ENCODE measurements around the gene HTD2. TPM values are rescaled to one million over a fixed set of nuclear protein-coding genes. Genes with fewer than 3 reads are reported as not detected.

Gene HTD2
- total and polyA plus RNA-seq, 2 experiments from 2014 or later = 5.4 to 17.0 TPM

- Histone ChIP-seq H3F3A (ENCODE audit: insufficient read depth) (no peaks in the 10 kb centered on the region), H3K4me3 (no peak overlapping the region), H2AFZ (no peak overlapping the region), H4K20me1 (ENCODE audit: insufficient read depth) (no peaks in the 10 kb centered on the region), H3K27ac (no peak overlapping the region), H3K36me3 (ENCODE audit: low read depth) (no peaks in the 10 kb centered on the region; the same call in 1 of the 2 replicates), H3K4me2 (ENCODE audit: unreplicated experiment) (no peak overlapping the region), H3K9me3 (ENCODE audit: low read depth) (no peaks in the 10 kb centered on the region), H3K4me1 (ENCODE audit: insufficient read depth) (peaks cover 17% of the 10 kb centered on the region), H3K79me2 (ENCODE audit: insufficient read depth) (peaks cover 92% of the 10 kb centered on the region), H3K27me3 (replicated peaks; ENCODE audit: insufficient read depth) (no peaks in the 10 kb centered on the region), H3K9me2 (ENCODE audit: insufficient read depth) (no peaks in the 10 kb centered on the region; the same call in 1 of the 2 replicates), H3K9ac (no peak overlapping the region)
- TF ChIP-seq EZH2phosphoT487 (IDR thresholded peaks at IDR 0.05; ENCODE audit: insufficient read depth, low read depth) = no peak
- TF ChIP-seq EZH2 (IDR thresholded peaks at IDR 0.05; ENCODE audit: insufficient read depth, poor library complexity, severe bottlenecking) = no peak
- no peak for DNase-seq
- in situ Hi-C loops (cut with MboI) = no loop called here
- whole genome bisulfite sequencing, 2 experiments (ENCODE audit: low coverage in 1 of 2, low lambda C conversion rate in 2 of 2, missing lambda C conversion rate in 2 of 2) = 92 to 100% methylated on average over 2 of the region's 2 CpGs
Measured at GRCh38 chr3:58346368-58346767, 40.0 kb downstream of the HTD2 start.

DNA sequence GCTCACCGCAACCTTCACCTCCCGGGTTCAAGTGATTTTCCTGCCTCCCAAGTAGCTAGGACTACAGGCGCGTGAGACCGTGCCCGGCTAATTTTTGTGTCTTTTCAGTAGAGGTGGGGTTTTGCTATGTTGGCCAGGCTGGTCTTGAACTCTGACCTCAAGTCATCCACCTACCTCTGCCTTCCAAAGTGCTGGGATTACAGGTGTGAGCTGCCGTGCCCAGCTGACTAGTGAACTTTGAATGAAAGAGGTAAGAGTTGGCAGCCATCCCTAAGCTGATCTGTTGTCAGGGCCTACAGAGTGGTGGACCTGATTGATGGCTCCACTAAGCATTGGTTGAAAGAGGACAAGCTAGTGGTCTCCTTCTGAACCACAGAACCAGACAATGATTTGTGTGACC, 41.7 kb downstream of the HTD2 start:
- H3F3A ChIP-seq (ENCODE audit: insufficient read depth) = no peaks in the 10 kb centered on the region
- TF ChIP-seq EZH2 (IDR thresholded peaks at IDR 0.05; ENCODE audit: insufficient read depth, poor library complexity, severe bottlenecking) = no peak
- TF ChIP-seq EZH2phosphoT487 (IDR thresholded peaks at IDR 0.05; ENCODE audit: insufficient read depth, low read depth) = no peak
- H3K4me2 ChIP-seq (ENCODE audit: unreplicated experiment) = no peak overlapping the region
- no peak overlapping the region for H3K4me3 ChIP-seq
- H3K27me3 ChIP-seq (replicated peaks; ENCODE audit: insufficient read depth) = no peaks in the 10 kb centered on the region
- H2AFZ ChIP-seq = no peak overlapping the region
- H3K79me2 ChIP-seq (ENCODE audit: insufficient read depth) = peaks cover 93% of the 10 kb centered on the region
- no peaks in the 10 kb centered on the region for H4K20me1 ChIP-seq (ENCODE audit: insufficient read depth)
- no peaks in the 10 kb centered on the region; the same call in 1 of the 2 replicates for H3K36me3 ChIP-seq (ENCODE audit: low read depth)
- H3K9ac ChIP-seq = no peak overlapping the region
- H3K9me3 ChIP-seq (ENCODE audit: low read depth) = no peaks in the 10 kb centered on the region
- H3K27ac ChIP-seq = no peak overlapping the region
- in situ Hi-C loops (cut with MboI) = no loop called here
- WGBS, 2 experiments (ENCODE audit: low coverage in 1 of 2, low lambda C conversion rate in 2 of 2, missing lambda C conversion rate in 2 of 2) = 83 to 86% methylated on average over 7 of the region's 7 CpGs
- no peaks in the 10 kb centered on the region; the same call in 1 of the 2 replicates for H3K9me2 ChIP-seq (ENCODE audit: insufficient read depth)
- DNase-seq = no peak
- H3K4me1 ChIP-seq (ENCODE audit: insufficient read depth) = peaks cover 17% of the 10 kb centered on the region

DNA sequence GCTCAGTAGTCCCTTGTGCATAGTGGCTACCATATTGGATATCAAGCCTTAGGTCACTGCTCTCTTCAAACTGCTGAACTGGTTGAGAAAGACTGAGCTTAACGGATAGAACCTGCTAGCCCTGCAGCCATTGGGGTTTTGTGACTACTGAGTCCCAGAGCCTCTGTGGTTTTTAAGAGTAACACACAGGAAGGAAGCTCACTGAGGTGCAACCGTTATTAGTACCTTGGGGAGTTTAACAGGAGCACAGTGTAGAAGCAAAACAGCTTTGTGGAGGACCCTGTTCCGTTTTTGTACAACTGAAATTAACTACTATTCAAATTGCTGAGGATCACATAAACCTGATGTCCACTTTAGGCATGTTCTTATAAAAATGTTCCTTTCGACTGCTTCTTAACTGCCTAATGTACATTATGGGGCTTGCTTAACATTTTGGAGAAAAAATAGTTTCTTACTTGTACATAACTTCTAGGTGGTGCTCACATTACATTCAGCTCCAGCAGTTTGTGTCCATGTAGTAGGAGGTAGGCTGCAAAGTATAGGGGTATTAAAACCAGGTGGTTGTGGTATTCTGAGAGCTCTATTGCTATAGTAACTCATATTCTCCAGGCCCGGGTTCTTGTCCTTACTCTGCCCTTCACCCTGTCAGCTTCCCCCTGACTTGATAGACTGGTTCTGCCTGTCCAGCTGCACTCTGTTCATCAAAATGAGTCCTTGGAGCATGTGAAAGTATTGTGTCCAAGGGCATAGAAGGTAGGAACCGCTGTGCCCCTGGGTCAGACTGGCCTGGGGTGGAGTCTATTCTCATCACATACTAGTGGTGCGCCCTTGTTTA, 43.7 kb downstream of the HTD2 start:
- H3K9me2 ChIP-seq (ENCODE audit: insufficient read depth) = no peaks in the 10 kb centered on the region; the same call in 1 of the 2 replicates
- no peak overlapping the region for H2AFZ ChIP-seq
- no peak for DNase-seq
- H3K9me3 ChIP-seq (ENCODE audit: low read depth) = no peaks in the 10 kb centered on the region
- no peaks in the 10 kb centered on the region for H3K36me3 ChIP-seq (ENCODE audit: low read depth)
- TF ChIP-seq EZH2phosphoT487 (IDR thresholded peaks at IDR 0.05; ENCODE audit: insufficient read depth, low read depth) = no peak
- no peak for TF ChIP-seq EZH2 (IDR thresholded peaks at IDR 0.05; ENCODE audit: insufficient read depth, poor library complexity, severe bottlenecking)
- H3F3A ChIP-seq (ENCODE audit: insufficient read depth) = no peaks in the 10 kb centered on the region
- H3K27me3 ChIP-seq (replicated peaks; ENCODE audit: insufficient read depth) = no peaks in the 10 kb centered on the region
- in situ Hi-C loops (cut with MboI) = no loop called here
- H3K4me3 ChIP-seq = no peak overlapping the region
- H4K20me1 ChIP-seq (ENCODE audit: insufficient read depth) = no peaks in the 10 kb centered on the region
- H3K79me2 ChIP-seq (ENCODE audit: insufficient read depth) = peaks cover 92% of the 10 kb centered on the region
- peaks cover 24% of the 10 kb centered on the region for H3K4me1 ChIP-seq (ENCODE audit: insufficient read depth)
- peak overlapping the region; percentile 63; the same call in 1 of the 2 replicates for H3K27ac ChIP-seq
- 79 to 82% methylated on average over 7 of the region's 7 CpGs for WGBS, 2 experiments (ENCODE audit: low coverage in 1 of 2, low lambda C conversion rate in 2 of 2, missing lambda C conversion rate in 2 of 2)
- peak overlapping the region; percentile 43 for H3K4me2 ChIP-seq (ENCODE audit: unreplicated experiment)
- 0 out of 2 replicates have a peak overlapping the region, but pooled peaks have one; percentile 7 for H3K9ac ChIP-seq

- WGBS, 2 experiments (ENCODE audit: low coverage in 1 of 2, low lambda C conversion rate in 2 of 2, missing lambda C conversion rate in 2 of 2) = 86% methylated on average over 2 of the region's 2 CpGs
Measured at GRCh38 chr3:58350627-58351013, 44.3 kb downstream of the HTD2 start.

More at GRCh38 chr3:58350627-58351013, 44.3 kb downstream of the HTD2 start:
- peak; percentile 70 for DNase-seq
- Histone ChIP-seq H3K27ac (peak overlapping the region; percentile 63), H3F3A (ENCODE audit: insufficient read depth) (no peaks in the 10 kb centered on the region), H3K9ac (peak overlapping the region; percentile 26; the same call in 1 of the 2 replicates), H3K4me3 (no peak overlapping the region), H4K20me1 (ENCODE audit: insufficient read depth) (no peaks in the 10 kb centered on the region), H3K9me2 (ENCODE audit: insufficient read depth) (no peaks in the 10 kb centered on the region; the same call in 1 of the 2 replicates), H3K27me3 (replicated peaks; ENCODE audit: insufficient read depth) (no peaks in the 10 kb centered on the region), H2AFZ (no peak overlapping the region), H3K79me2 (ENCODE audit: insufficient read depth) (peaks cover 94% of the 10 kb centered on the region), H3K4me2 (ENCODE audit: unreplicated experiment) (peak overlapping the region; percentile 43), H3K9me3 (ENCODE audit: low read depth) (no peaks in the 10 kb centered on the region), H3K4me1 (ENCODE audit: insufficient read depth) (peaks cover 21% of the 10 kb centered on the region), H3K36me3 (ENCODE audit: low read depth) (no peaks in the 10 kb centered on the region)
- in situ Hi-C loops (cut with MboI) = no loop called here
- no peak for TF ChIP-seq EZH2phosphoT487 (IDR thresholded peaks at IDR 0.05; ENCODE audit: insufficient read depth, low read depth)
- TF ChIP-seq EZH2 (IDR thresholded peaks at IDR 0.05; ENCODE audit: insufficient read depth, poor library complexity, severe bottlenecking) = no peak
